ENCODE results near the gene JKAMP. TPM values are rescaled to one million over a fixed set of nuclear protein-coding genes. Genes with fewer than 3 reads are reported as not detected.
A peak's percentile ranks its signal among the peaks of the same experiment; 100 is the strongest.

Gene JKAMP
- total RNA-seq, 4 donors from 2014 or later = 28.7 to 63.0 (median 42.4) TPM

DNA sequence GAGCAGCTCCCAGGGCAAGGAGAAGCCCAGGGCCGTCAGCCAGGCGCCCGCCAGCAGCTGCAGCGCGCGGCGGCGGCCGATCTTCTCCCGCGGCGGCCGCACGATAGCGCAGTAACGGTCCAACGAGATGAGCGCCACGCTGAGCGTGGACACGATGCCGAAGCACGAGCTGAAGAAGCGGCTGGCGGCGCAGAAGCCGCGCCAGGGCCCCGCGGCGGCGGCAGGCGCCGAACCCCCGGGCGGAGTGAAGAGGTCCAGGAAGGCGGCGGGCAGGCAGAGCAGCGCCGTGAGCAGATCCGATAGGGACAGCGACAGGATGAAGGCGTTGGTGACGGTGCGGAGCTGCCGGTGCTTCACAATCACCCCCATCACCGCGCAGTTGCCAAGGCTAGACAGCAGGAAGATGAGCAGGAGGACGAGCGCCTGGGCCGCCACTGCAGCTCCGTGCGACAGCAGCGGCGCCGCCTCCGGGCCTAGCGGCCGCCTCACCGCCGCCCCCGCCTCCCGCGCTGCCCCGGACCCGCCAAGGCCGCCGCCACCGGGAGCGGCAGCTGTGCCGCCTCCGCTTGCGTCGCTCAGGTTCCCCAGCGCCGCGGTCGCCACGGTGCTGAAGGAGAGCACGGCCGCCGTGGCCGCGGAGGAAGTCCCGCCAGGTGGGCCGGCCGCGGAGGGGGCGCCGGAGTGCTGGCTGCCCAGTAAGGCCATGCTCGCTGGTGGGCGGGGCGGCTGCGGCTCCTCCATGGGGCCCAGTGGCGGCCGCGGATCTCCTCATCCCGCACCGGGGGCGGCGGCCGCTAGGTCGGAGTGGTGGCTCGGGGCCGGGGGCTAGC lies 19.6 kb upstream of the JKAMP start:
- peak overlapping the region; percentile 34 to 93 (median 92) for H3K27ac ChIP-seq
- ATAC-seq = peak; percentile 93
- H3K4me1 ChIP-seq = peaks cover 0 to 18% (median 9%) of the 10 kb centered on the region in 3 donors
- H3K36me3 ChIP-seq = peaks cover 0 to 11% of the 10 kb centered on the region in 2 donors
- no peak for TF ChIP-seq POLR2AphosphoS5 (IDR thresholded peaks at IDR 0.05)
- TF ChIP-seq, protein P1, sequence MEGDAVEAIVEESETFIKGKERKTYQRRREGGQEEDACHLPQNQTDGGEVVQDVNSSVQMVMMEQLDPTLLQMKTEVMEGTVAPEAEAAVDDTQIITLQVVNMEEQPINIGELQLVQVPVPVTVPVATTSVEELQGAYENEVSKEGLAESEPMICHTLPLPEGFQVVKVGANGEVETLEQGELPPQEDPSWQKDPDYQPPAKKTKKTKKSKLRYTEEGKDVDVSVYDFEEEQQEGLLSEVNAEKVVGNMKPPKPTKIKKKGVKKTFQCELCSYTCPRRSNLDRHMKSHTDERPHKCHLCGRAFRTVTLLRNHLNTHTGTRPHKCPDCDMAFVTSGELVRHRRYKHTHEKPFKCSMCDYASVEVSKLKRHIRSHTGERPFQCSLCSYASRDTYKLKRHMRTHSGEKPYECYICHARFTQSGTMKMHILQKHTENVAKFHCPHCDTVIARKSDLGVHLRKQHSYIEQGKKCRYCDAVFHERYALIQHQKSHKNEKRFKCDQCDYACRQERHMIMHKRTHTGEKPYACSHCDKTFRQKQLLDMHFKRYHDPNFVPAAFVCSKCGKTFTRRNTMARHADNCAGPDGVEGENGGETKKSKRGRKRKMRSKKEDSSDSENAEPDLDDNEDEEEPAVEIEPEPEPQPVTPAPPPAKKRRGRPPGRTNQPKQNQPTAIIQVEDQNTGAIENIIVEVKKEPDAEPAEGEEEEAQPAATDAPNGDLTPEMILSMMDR (IDR thresholded peaks at IDR 0.05) = peak in 1 of 4 experiments; percentile 11
- no peaks in the 10 kb centered on the region for H3K9me3 ChIP-seq
- WGBS, 2 donors (ENCODE audit: low coverage in 1 of 2) = no CpG with 5 or more reads among the region's 105 CpGs
- no peaks in the 10 kb centered on the region for H3K27me3 ChIP-seq
- H3K4me3 ChIP-seq = peak overlapping the region; percentile 64 to 86

DNA sequence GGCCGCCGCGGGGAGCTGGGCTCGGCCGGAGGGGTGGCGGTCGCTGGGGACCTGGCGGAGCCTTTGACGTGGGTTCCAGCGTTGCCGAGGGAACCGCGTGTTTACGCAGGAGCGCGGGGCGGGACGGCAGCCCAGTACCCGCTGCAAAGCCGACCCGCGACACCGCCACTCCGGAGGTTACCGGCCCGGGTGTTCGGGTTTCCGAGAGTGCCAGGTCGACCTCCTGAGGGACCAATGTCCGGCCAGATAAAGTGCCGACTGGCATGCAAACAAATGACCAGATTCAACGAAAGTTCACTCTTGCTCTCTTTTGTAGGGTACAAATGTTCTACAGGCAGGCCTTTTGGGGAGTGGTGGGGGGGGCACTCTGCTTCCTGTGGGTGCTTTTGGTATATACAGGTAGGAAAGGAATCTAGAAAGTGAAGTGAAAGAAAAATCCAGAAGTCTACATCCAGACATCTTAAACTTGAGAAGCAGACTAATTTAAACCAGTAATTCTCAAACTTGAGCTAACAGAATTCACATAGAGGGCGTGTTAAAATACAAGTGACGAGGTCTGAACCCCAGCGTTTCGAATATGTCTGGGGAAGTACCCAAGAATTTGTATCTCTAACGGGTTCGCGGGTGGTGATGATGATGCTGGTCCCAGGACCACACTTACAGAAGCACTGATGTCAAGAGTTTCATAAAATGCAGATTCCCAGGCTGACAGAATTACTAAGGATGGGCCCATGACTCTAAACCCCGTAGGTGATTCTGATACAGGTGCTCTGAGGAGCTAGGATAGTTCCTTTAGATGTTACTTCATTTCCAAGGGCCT lies 18.8 kb upstream of the JKAMP start, which contains the start of gene GPR135:
GPR135 (minus strand) TSS at position 65 of the 820 bp plus-strand sequence. CDS start 154 bp downstream, outside the sequence.
- WGBS, 2 donors (ENCODE audit: low coverage in 1 of 2) = 58 to 89% methylated on average over 8 to 12 of the region's 40 CpGs
- peak; percentile 57 for ATAC-seq

DNA sequence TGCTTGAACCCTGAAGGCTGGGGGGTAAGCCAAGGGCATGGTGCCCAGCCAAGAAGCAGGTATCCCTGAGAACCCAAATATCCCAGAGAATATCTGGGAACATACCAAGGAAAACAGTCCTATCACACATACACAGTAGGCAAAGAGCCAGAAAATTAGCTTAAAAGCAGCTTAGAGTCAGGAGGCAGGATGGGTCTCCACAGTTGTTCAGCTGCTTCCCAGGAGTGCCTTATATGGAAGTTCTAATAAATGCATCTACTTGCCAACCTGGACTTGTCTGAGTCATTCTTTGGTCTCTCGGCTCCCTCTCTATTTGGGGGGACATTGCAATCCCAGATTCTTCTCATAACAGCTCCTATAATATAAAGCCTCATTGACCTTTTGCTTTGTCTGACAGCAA lies 10.1 kb upstream of the JKAMP start:
- ATAC-seq = no peak
- WGBS, 2 donors (ENCODE audit: low coverage in 1 of 2) = 0 to 14% methylated on average over 1 of the region's 1 CpG
- H3K4me3 ChIP-seq = no peak overlapping the region
- TF ChIP-seq EP300 (IDR thresholded peaks at IDR 0.05) (no peak), POLR2AphosphoS5 (IDR thresholded peaks at IDR 0.05) (no peak), POLR2A (IDR thresholded peaks at IDR 0.05) (no peak)
- TF ChIP-seq, protein P1 (IDR thresholded peaks at IDR 0.05) = no peak
- peaks cover 0 to 24% (median 0%) of the 10 kb centered on the region in 3 donors for H3K4me1 ChIP-seq
- H3K9me3 ChIP-seq = no peaks in the 10 kb centered on the region
- peaks cover 2 to 72% of the 10 kb centered on the region in 2 donors for H3K36me3 ChIP-seq
- no peaks in the 10 kb centered on the region for H3K27me3 ChIP-seq
- H3K27ac ChIP-seq = peak overlapping the region; percentile 4 to 66 (median 34)

More for the DNA sequence above, 18.8 kb upstream of the JKAMP start, which contains the start of gene GPR135:
- Histone ChIP-seq H3K4me3 (peak within 1 kb of the TSS; percentile 64 to 86), H3K36me3 (peaks cover 0 to 12% of the 10 kb centered on the region in 2 donors), H3K4me1 (peaks cover 0 to 18% (median 9%) of the 10 kb centered on the region in 3 donors), H3K9me3 (no peaks in the 10 kb centered on the region), H3K27ac (peak within 1 kb of the TSS; percentile 34 to 93 (median 92)), H3K27me3 (no peaks in the 10 kb centered on the region)
- no peak for TF ChIP-seq POLR2AphosphoS5 (IDR thresholded peaks at IDR 0.05)
- TF ChIP-seq, protein P1 (IDR thresholded peaks at IDR 0.05) = no peak

GRCh38 chr14:59475709-59476108 lies 8.6 kb upstream of the JKAMP start:
- ATAC-seq = no peak
- Histone ChIP-seq H3K4me3 (no peak overlapping the region), H3K27me3 (no peaks in the 10 kb centered on the region), H3K27ac (peak overlapping the region in 1 of 4 donors; percentile 37), H3K9me3 (no peaks in the 10 kb centered on the region), H3K36me3 (peaks cover 2 to 63% of the 10 kb centered on the region in 2 donors), H3K4me1 (peaks cover 0 to 38% (median 7%) of the 10 kb centered on the region in 3 donors)
- 100% methylated on average over 1 of the region's 1 CpG for WGBS, 2 donors (ENCODE audit: low coverage in 1 of 2)
- TF ChIP-seq POLR2AphosphoS5 (IDR thresholded peaks at IDR 0.05) (no peak), POLR2A (IDR thresholded peaks at IDR 0.05) (no peak), EP300 (IDR thresholded peaks at IDR 0.05) (no peak)
- TF ChIP-seq, protein P1 (IDR thresholded peaks at IDR 0.05) = no peak
